ENCODE data around the gene ZSWIM6.

Gene ZSWIM6

DNA sequence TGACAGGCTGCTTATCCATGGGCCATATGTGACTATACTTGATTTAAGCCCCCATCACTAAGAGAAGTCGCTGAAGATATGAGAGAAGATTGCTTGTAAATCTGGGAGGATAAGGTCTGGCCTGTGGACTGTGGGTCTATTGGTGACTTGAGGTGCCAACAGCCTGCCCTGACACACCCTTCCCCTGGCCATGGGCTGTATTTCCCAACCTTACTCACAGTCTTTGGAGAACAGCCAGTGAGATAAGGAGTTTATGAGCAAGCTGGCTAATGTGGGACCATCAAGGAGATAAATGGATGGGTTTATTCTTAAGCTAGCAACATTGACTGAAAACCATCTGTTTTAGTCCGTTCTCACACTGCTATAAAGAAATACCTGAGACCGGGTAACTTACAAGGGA is 231.3 kb downstream of the ZSWIM6 start:
- no peak for TF ChIP-seq SUZ12 (IDR thresholded peaks at IDR 0.05)
- TF ChIP-seq CTBP1 (IDR thresholded peaks at IDR 0.05; ENCODE audit: borderline replicate concordance), result no peak
- no peak for TF ChIP-seq TARDBP (IDR thresholded peaks at IDR 0.05)
- no peak for TF ChIP-seq FOXM1 (IDR thresholded peaks at IDR 0.05; ENCODE audit: borderline replicate concordance)
- TF ChIP-seq ZNF384 (IDR thresholded peaks at IDR 0.05), result no peak
- no peak for TF ChIP-seq FOXA1 (IDR thresholded peaks at IDR 0.05)
- TF ChIP-seq, protein P1, sequence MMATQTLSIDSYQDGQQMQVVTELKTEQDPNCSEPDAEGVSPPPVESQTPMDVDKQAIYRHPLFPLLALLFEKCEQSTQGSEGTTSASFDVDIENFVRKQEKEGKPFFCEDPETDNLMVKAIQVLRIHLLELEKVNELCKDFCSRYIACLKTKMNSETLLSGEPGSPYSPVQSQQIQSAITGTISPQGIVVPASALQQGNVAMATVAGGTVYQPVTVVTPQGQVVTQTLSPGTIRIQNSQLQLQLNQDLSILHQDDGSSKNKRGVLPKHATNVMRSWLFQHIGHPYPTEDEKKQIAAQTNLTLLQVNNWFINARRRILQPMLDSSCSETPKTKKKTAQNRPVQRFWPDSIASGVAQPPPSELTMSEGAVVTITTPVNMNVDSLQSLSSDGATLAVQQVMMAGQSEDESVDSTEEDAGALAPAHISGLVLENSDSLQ (IDR thresholded peaks at IDR 0.05), result no peak
- TF ChIP-seq HDGF (IDR thresholded peaks at IDR 0.05; ENCODE audit: borderline replicate concordance), result no peak
- no peak for TF ChIP-seq NFRKB (IDR thresholded peaks at IDR 0.05)
- no peak for TF ChIP-seq ARNT (IDR thresholded peaks at IDR 0.05)
- no peak for TF ChIP-seq L3MBTL2 (conservative IDR thresholded peaks at IDR 0.05)
- no peak for TF ChIP-seq BHLHE40 (IDR thresholded peaks at IDR 0.05; ENCODE audit: borderline replicate concordance)
- no peak for TF ChIP-seq FOXK2 (IDR thresholded peaks at IDR 0.05)
- no peak for TF ChIP-seq SP1 (IDR thresholded peaks at IDR 0.05)
- no peak for TF ChIP-seq ELF4 (IDR thresholded peaks at IDR 0.05)
- POLR2A ChIA-PET, result no interaction called here
- CTCF ChIA-PET, result no interaction called here
- no peak for DNase-seq (ENCODE audit: extremely low spot score)

DNA sequence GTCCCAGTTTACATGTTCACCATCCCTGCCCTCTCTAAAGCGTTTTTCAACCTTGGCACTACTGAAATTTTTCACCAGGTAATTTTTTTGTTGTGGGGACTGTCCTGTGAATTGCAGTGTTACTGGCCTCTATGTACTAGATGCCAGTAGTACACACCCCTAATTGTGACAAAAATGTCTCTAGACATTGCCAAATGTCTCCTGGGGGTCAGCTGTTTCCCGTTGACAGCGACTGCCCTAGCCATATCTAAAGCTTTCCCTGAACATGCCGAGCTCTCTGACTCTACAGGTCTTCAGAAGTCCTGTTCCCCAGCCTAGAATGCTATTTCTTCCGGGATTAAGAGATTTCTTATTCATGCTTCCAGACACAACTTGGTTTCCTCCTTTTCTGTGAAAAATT is 235.3 kb downstream of the ZSWIM6 start:
- ChIA-PET CTCF (no interaction called here), POLR2A (no interaction called here)
- no peak for DNase-seq (ENCODE audit: extremely low spot score)
- TF ChIP-seq L3MBTL2 (conservative IDR thresholded peaks at IDR 0.05), result no peak
- no peak for TF ChIP-seq FOXA1 (IDR thresholded peaks at IDR 0.05)

DNA sequence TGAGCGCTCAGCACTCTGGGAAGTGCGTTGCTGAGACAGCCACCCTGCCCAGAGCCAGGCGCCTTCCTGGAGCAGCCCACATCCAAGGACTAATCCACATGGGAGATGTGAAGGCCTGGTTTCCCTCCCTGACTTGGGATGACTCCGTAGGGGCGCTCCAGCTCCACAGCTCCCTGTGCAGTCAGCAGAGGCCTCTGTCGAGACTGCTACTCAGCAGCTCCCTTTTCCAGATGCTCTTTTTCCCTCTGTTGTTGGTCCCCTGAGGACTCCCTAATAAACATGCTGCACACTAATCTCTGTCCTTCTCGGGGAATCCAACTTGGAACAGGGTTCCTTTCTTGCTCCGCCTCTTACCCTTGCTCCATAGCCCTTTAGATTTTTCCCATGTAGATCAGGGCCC is 237.3 kb downstream of the ZSWIM6 start:
- DNase-seq (ENCODE audit: extremely low spot score), result no peak
- CTCF ChIA-PET, result no interaction called here
- TF ChIP-seq FOXM1 (IDR thresholded peaks at IDR 0.05; ENCODE audit: borderline replicate concordance) (no peak), HDGF (IDR thresholded peaks at IDR 0.05; ENCODE audit: borderline replicate concordance) (no peak), ELF4 (IDR thresholded peaks at IDR 0.05) (no peak), BHLHE40 (IDR thresholded peaks at IDR 0.05; ENCODE audit: borderline replicate concordance) (no peak), FOXA1 (IDR thresholded peaks at IDR 0.05) (no peak), NFRKB (IDR thresholded peaks at IDR 0.05) (no peak), TARDBP (IDR thresholded peaks at IDR 0.05) (no peak), ARNT (IDR thresholded peaks at IDR 0.05) (no peak)
- POLR2A ChIA-PET, result no interaction called here

DNA sequence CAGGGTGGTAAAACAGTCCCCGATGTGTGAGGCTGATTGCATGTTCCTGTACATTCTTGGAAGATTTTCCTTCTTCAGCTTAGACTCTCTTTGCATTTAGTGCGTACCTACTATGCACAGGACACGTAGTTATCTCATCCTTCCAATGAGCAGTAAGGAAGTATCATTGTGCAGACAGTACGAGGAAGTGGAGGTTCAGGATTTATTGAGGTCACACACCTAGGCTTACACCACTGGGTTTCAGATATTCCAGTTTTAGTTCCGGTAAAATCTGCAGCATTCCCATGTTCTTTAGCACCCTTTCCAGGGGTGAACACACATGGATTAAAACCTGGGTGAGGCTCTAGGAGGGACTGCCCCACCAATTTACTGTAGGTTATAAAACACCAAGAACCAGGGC is 238.7 kb downstream of the ZSWIM6 start:
- CTCF ChIA-PET, result no interaction called here
- no peak for TF ChIP-seq SUZ12 (IDR thresholded peaks at IDR 0.05)
- TF ChIP-seq SP1 (IDR thresholded peaks at IDR 0.05), result no peak
- TF ChIP-seq CTBP1 (IDR thresholded peaks at IDR 0.05; ENCODE audit: borderline replicate concordance), result no peak
- TF ChIP-seq FOXM1 (IDR thresholded peaks at IDR 0.05; ENCODE audit: borderline replicate concordance), result no peak
- no peak for TF ChIP-seq ELF4 (IDR thresholded peaks at IDR 0.05)
- TF ChIP-seq L3MBTL2 (conservative IDR thresholded peaks at IDR 0.05), result no peak
- no peak for TF ChIP-seq FOXA1 (IDR thresholded peaks at IDR 0.05)
- TF ChIP-seq HDGF (IDR thresholded peaks at IDR 0.05; ENCODE audit: borderline replicate concordance), result no peak
- no peak for TF ChIP-seq LEF1 (IDR thresholded peaks at IDR 0.05; ENCODE audit: borderline replicate concordance)
- no peak for TF ChIP-seq FOXK2 (IDR thresholded peaks at IDR 0.05)
- TF ChIP-seq ARNT (IDR thresholded peaks at IDR 0.05), result no peak
- no peak for TF ChIP-seq BHLHE40 (IDR thresholded peaks at IDR 0.05; ENCODE audit: borderline replicate concordance)
- no peak for TF ChIP-seq TARDBP (IDR thresholded peaks at IDR 0.05)
- TF ChIP-seq, protein P1 (IDR thresholded peaks at IDR 0.05), result no peak
- no peak for TF ChIP-seq ZNF384 (IDR thresholded peaks at IDR 0.05)
- POLR2A ChIA-PET, result no interaction called here
- DNase-seq (ENCODE audit: extremely low spot score), result no peak

DNA sequence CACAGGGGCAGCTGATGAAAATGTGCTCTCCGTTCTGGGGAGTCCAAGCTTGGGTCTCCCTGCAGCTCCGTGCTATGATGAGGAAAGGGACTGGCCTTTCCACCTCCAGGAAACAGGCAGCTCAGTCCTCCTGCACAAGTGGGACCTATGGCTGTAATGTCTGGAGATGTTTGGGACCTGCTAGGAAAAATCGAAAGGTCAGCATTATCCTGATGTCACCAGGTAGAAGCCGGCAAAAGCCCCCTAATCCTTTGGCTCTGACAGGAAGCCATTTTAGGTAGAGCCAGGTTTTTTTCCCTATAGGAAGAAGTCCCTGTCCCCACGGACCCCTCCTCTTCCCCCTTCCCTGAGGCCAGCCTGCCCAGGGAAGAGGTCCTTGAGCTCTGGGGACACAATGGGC is 240.9 kb downstream of the ZSWIM6 start:
- CTCF ChIA-PET, result no interaction called here
- TF ChIP-seq, protein P1 (IDR thresholded peaks at IDR 0.05), result no peak
- no peak for TF ChIP-seq FOXM1 (IDR thresholded peaks at IDR 0.05; ENCODE audit: borderline replicate concordance)
- TF ChIP-seq ELF4 (IDR thresholded peaks at IDR 0.05), result no peak
- no peak for TF ChIP-seq BHLHE40 (IDR thresholded peaks at IDR 0.05; ENCODE audit: borderline replicate concordance)
- no peak for TF ChIP-seq ARNT (IDR thresholded peaks at IDR 0.05)
- no peak for TF ChIP-seq TARDBP (IDR thresholded peaks at IDR 0.05)
- TF ChIP-seq SP1 (IDR thresholded peaks at IDR 0.05), result no peak
- TF ChIP-seq FOXK2 (IDR thresholded peaks at IDR 0.05), result no peak
- TF ChIP-seq ZNF384 (IDR thresholded peaks at IDR 0.05), result no peak
- TF ChIP-seq SUZ12 (IDR thresholded peaks at IDR 0.05), result no peak
- no peak for TF ChIP-seq LEF1 (IDR thresholded peaks at IDR 0.05; ENCODE audit: borderline replicate concordance)
- TF ChIP-seq FOXA1 (IDR thresholded peaks at IDR 0.05), result no peak
- TF ChIP-seq CTBP1 (IDR thresholded peaks at IDR 0.05; ENCODE audit: borderline replicate concordance), result no peak
- no peak for TF ChIP-seq L3MBTL2 (conservative IDR thresholded peaks at IDR 0.05)
- no peak for TF ChIP-seq NFRKB (IDR thresholded peaks at IDR 0.05)
- no peak for TF ChIP-seq HDGF (IDR thresholded peaks at IDR 0.05; ENCODE audit: borderline replicate concordance)
- POLR2A ChIA-PET, result no interaction called here
- no peak for DNase-seq (ENCODE audit: extremely low spot score)

DNA sequence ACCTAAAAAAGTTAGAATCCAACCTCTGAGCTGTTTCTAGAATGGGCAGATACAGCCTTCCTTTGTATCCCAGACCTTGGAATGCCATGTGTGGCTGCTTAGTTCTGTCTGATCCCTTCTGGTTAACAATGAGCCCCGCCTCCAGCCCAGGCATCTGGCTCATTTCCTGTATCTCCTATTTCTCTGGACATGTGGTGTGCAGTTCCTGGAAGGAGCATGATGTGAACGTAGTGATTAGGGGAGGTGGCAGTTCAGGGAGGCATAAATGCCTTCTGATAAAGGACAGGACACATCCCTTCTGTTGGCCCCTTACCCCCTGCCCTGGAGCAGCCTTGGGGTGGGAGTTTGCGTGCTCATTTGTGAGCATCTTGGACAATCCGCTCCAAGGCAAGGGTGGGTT is 243.0 kb downstream of the ZSWIM6 start:
- ChIA-PET POLR2A (no interaction called here), CTCF (no interaction called here)
- TF ChIP-seq CTBP1 (IDR thresholded peaks at IDR 0.05; ENCODE audit: borderline replicate concordance) (no peak), TARDBP (IDR thresholded peaks at IDR 0.05) (no peak), L3MBTL2 (conservative IDR thresholded peaks at IDR 0.05) (no peak), FOXK2 (IDR thresholded peaks at IDR 0.05) (no peak), ZNF384 (IDR thresholded peaks at IDR 0.05) (no peak), ELF4 (IDR thresholded peaks at IDR 0.05) (no peak), SP1 (IDR thresholded peaks at IDR 0.05) (no peak)
- DNase-seq (ENCODE audit: extremely low spot score), result no peak

DNA sequence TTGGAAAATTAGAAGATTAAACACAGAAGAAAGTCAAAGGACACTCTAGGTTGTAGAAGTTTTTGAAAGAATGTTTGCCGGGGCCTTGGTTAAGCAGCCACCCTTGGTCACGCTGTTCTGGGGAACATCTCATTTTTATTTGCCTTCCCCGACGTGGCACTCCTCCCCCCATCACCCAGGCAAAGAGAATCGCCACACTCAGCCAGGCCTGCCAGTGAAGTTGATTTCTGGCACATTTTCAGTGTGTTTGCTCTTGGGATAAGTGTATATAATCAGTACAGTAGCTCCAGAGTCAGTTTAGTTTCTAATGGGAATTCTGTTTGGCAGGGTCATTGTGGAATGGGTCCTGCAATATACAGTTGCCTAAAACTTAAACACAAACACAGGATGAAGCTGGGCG is 243.5 kb downstream of the ZSWIM6 start:
- DNase-seq (ENCODE audit: extremely low spot score), result no peak
- POLR2A ChIA-PET, result no interaction called here
- CTCF ChIA-PET, result no interaction called here
- TF ChIP-seq L3MBTL2 (conservative IDR thresholded peaks at IDR 0.05) (no peak), ARNT (IDR thresholded peaks at IDR 0.05) (no peak), LEF1 (IDR thresholded peaks at IDR 0.05; ENCODE audit: borderline replicate concordance) (no peak), BHLHE40 (IDR thresholded peaks at IDR 0.05; ENCODE audit: borderline replicate concordance) (no peak), FOXM1 (IDR thresholded peaks at IDR 0.05; ENCODE audit: borderline replicate concordance) (no peak), FOXA1 (IDR thresholded peaks at IDR 0.05) (no peak), HDGF (IDR thresholded peaks at IDR 0.05; ENCODE audit: borderline replicate concordance) (no peak), ZNF384 (IDR thresholded peaks at IDR 0.05) (no peak), FOXK2 (IDR thresholded peaks at IDR 0.05) (no peak), SP1 (IDR thresholded peaks at IDR 0.05) (no peak), CTBP1 (IDR thresholded peaks at IDR 0.05; ENCODE audit: borderline replicate concordance) (no peak), NFRKB (IDR thresholded peaks at IDR 0.05) (no peak), SUZ12 (IDR thresholded peaks at IDR 0.05) (no peak), ELF4 (IDR thresholded peaks at IDR 0.05) (no peak), TARDBP (IDR thresholded peaks at IDR 0.05) (no peak)
- TF ChIP-seq, protein P1 (IDR thresholded peaks at IDR 0.05), result no peak
